Lower leg skin (tissue), 4 donors: Measurements from ENCODE around the gene ATG2B. TPM values are rescaled to one million over a fixed set of nuclear protein-coding genes. Genes with fewer than 3 reads are reported as not detected.
A peak's percentile ranks its signal among the peaks of the same experiment; 100 is the strongest.

Experiments used
- DNase-seq, 2 donors: peaks; one replicate each; pipeline ENCODE4 v3.0.0-alpha.2; 2019; ENCODE audit warnings: low spot score in 2 of 2
- H3K4me3 ChIP-seq: fragments of 200-600 bp; sonication (generic); 2 replicates; pipeline ENCODE4 v1.5.1; 2017; ENCODE audit warnings: mild to moderate bottlenecking, low read depth; ENCODE audit not compliant: poor library complexity, severe bottlenecking
- POLR2A ChIP-seq, 2 donors: fragments of 450-650 bp; IDR thresholded peaks; one replicate each; pipeline ENCODE4 v1.6.1; 2016 to 2017; ENCODE audit warnings: antibody characterized with exemption in 2 of 2, mild to moderate bottlenecking in 1 of 2, moderate library complexity in 1 of 2
- WGBS, 2 donors: methylation state at CpG; one replicate each; pipeline ENCODE4 v1.1.5; 2018; 5-methylcytosine and 5-hydroxymethylcytosine counted together
- intact Hi-C: fragments of 100-400 bp; cut with DNase I; formaldehyde crosslinking; loops from one replicate; pipeline ENCODE4 v1.15.0; 2023; ENCODE audit warnings: low total_unique reads
- total RNA-seq, 4 donors: library from RNA; depleted of rRNA; stranded (reverse); fragments of >200 nt; gene quantifications; one replicate each; pipeline ENCODE4 v1.1.0, GENCODE V29; 2016
- TF ChIP-seq, protein P1 (sequence below), 3 donors: fragments of 450-650 bp; IDR thresholded peaks; one replicate each; pipeline ENCODE4 v1.5.1; 2016; ENCODE audit warnings: antibody characterized with exemption in 3 of 3, mild to moderate bottlenecking in 3 of 3, moderate library complexity in 2 of 3

Gene ATG2B
- total RNA-seq, 4 donors from 2014 or later, result 23.8 to 44.8 (median 30.9) TPM

- no peak for TF ChIP-seq POLR2A (IDR thresholded peaks at IDR 0.05)
- TF ChIP-seq, protein P1, sequence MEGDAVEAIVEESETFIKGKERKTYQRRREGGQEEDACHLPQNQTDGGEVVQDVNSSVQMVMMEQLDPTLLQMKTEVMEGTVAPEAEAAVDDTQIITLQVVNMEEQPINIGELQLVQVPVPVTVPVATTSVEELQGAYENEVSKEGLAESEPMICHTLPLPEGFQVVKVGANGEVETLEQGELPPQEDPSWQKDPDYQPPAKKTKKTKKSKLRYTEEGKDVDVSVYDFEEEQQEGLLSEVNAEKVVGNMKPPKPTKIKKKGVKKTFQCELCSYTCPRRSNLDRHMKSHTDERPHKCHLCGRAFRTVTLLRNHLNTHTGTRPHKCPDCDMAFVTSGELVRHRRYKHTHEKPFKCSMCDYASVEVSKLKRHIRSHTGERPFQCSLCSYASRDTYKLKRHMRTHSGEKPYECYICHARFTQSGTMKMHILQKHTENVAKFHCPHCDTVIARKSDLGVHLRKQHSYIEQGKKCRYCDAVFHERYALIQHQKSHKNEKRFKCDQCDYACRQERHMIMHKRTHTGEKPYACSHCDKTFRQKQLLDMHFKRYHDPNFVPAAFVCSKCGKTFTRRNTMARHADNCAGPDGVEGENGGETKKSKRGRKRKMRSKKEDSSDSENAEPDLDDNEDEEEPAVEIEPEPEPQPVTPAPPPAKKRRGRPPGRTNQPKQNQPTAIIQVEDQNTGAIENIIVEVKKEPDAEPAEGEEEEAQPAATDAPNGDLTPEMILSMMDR (IDR thresholded peaks at IDR 0.05), result no peak
- 91% methylated on average over 8 of the region's 8 CpGs for WGBS, 2 donors
- intact Hi-C loops, result no loop called here
- DNase-seq, result no peak
- H3K4me3 ChIP-seq, result no peak overlapping the region
Measured at GRCh38 chr14:96398432-96398831, 35.3 kb upstream of the ATG2B start.

- H3K4me3 ChIP-seq, result no peak overlapping the region
- TF ChIP-seq POLR2A (IDR thresholded peaks at IDR 0.05), result no peak
- TF ChIP-seq, protein P1 (IDR thresholded peaks at IDR 0.05), result no peak
- peak in 1 of 2 donors; percentile 54 for DNase-seq
- intact Hi-C loops, result no loop called here
- WGBS, 2 donors, result 87 to 90% methylated on average over 7 of the region's 7 CpGs
Measured at GRCh38 chr14:96394047-96394815, 31.1 kb upstream of the ATG2B start.

GRCh38 chr14:96393071-96393691 lies 30.0 kb upstream of the ATG2B start:
- intact Hi-C loops, result no loop called here
- DNase-seq, result no peak
- TF ChIP-seq, protein P1 (IDR thresholded peaks at IDR 0.05), result no peak
- no peak for TF ChIP-seq POLR2A (IDR thresholded peaks at IDR 0.05)
- H3K4me3 ChIP-seq, result no peak overlapping the region
- WGBS, 2 donors, result 82 to 84% methylated on average over 5 of the region's 5 CpGs

- TF ChIP-seq POLR2A (IDR thresholded peaks at IDR 0.05), result no peak
- TF ChIP-seq, protein P1 (IDR thresholded peaks at IDR 0.05), result no peak
Measured at GRCh38 chr14:96391293-96392118, 28.4 kb upstream of the ATG2B start.

GRCh38 chr14:96390965-96391292 lies 27.8 kb upstream of the ATG2B start:
- 4 to 6% methylated on average over 13 of the region's 13 CpGs for WGBS, 2 donors
- no peak for DNase-seq
- intact Hi-C loops, result no loop called here
- peak overlapping the region; percentile 39 for H3K4me3 ChIP-seq
- TF ChIP-seq POLR2A (IDR thresholded peaks at IDR 0.05), result no peak
- TF ChIP-seq, protein P1 (IDR thresholded peaks at IDR 0.05), result no peak

More at GRCh38 chr14:96391293-96392118, 28.4 kb upstream of the ATG2B start:
- DNase-seq, result peak; percentile 93 to 99
- intact Hi-C loops, result no loop called here
- peak overlapping the region; percentile 79 for H3K4me3 ChIP-seq
- WGBS, 2 donors, result 0 to 1% methylated on average over 31 to 40 of the region's 79 CpGs
